ENCODE results near the gene WIPF1. TPM values are rescaled to one million over a fixed set of nuclear protein-coding genes. Genes with fewer than 3 reads are reported as not detected.
"Not testable (repeated sequence)": the region's sequence is repeated elsewhere in the genome, so short reads cannot be mapped to it uniquely, and the experiment has no call there.

The WIPF1 gene
- total RNA-seq, 1 donor from 2014 or later = 7.6 TPM

DNA sequence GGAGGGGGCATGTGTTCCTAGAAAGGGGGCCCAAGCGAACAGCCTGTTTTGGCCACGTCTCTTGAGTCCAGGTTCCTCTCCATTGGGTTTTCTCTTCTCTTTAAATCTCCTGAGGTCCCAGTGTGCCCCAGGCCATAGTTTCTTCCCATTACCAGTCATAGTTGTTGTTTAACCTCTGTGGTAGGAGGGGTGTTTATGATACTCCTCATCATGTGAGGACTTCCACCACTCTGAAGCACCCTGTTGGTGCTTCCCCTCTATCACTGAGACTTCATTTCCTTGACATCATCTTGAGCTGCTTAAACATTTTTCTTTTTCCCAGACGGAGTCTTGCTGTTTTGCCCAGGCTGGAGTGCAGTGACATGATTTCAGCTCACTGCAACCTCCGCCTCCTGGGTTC lies 45.9 kb downstream of the WIPF1 start:
- no peak overlapping the region for H3K4me3 ChIP-seq (ENCODE audit: low read depth, low read length)
- no peak for DNase-seq (ENCODE audit: low read depth)

DNA sequence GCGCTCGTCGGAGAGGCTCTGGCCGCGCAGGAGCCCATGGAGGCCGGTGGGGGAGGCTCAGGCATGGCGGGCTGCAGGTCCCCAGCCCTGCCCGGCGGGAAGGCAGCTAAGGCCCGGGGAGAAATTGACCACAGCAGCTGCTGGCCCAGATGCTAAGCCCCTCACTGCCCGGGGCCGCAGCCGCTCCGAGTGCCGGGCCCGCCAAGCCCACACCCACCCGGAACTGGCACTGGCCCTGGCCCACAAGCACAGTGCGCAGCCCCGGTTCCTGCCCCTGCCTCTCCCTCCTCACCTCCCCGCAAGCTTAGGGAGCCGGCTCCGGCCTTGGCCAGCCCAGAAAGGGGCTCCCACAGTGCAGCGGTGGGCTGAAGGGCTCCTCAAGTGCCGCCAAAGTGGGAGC lies 49.0 kb downstream of the WIPF1 start:
- DNase-seq (ENCODE audit: low read depth); H3K4me3 ChIP-seq (ENCODE audit: low read depth, low read length): not testable (repeated sequence)

More for the DNA sequence above, 45.9 kb downstream of the WIPF1 start:
- TF ChIP-seq, protein P1, sequence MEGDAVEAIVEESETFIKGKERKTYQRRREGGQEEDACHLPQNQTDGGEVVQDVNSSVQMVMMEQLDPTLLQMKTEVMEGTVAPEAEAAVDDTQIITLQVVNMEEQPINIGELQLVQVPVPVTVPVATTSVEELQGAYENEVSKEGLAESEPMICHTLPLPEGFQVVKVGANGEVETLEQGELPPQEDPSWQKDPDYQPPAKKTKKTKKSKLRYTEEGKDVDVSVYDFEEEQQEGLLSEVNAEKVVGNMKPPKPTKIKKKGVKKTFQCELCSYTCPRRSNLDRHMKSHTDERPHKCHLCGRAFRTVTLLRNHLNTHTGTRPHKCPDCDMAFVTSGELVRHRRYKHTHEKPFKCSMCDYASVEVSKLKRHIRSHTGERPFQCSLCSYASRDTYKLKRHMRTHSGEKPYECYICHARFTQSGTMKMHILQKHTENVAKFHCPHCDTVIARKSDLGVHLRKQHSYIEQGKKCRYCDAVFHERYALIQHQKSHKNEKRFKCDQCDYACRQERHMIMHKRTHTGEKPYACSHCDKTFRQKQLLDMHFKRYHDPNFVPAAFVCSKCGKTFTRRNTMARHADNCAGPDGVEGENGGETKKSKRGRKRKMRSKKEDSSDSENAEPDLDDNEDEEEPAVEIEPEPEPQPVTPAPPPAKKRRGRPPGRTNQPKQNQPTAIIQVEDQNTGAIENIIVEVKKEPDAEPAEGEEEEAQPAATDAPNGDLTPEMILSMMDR (conservative IDR thresholded peaks at IDR 0.05; ENCODE audit: low read depth, low read length) = no peak

DNA sequence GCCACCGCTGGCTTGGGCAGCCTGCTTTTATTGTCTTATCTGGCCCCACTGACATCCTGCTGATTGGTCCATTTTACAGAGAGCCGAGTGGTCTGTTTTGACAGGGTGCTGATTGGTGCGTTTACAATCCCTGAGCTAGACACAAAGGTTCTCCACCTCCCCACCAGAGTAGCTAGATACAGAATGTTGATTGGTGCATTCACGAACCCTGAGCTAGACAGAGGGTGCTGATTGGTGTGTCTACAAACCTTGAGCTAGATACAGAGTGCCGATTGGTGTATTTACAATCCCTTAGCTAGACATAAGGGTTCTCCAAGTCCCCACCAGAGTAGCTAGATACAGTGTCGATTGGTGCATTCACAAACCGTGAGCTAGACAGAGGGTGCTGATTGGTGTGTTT lies 49.6 kb downstream of the WIPF1 start:
- not testable (repeated sequence) for DNase-seq (ENCODE audit: low read depth); H3K4me3 ChIP-seq (ENCODE audit: low read depth, low read length)

DNA sequence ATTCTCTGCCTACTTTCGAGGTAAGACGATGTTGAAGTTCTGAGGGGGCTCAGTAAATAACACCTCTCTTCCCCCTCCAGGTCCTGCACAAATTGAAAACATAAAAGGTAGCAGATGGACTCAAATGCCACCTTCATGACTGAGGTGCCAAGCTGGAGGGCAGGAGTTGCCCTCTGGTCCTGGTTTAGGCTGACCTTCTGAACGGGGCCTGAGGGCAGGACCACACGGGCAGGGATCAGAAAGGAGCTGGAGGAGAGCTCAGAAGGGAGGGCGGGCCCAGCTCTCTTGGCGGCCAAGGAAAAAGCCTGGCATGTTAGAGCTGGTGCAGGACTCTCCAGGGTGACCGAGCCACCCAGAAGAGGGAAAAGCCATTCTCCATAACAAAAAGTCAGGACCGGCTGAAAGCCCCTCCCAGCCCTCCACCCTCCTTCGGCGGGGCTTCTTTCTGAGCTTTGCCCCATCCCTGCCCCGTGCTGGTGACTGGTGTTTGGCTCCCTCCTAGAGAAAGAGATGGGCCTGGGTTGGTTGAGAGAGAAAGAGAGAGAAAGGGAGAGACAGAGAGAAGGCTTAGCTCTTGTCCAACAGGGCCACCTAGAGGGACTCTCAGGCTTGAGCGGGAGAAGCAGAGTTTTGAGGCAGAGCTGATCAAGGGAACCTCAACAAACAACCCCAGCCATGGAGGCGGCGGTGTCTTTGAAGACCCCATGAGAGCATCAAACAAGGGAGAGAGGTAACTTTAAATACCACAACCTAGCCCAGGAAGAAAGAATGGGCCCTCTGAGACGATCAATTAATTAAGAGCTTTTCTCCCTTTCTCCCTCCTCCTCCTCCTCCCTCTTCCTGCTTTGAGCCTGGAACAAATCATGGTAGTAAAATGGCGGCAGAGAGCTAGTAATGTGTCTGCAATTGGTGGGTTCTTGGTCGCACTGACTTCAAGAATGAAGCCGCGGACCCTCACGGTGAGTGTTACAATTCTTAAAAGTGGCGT lies 50.8 kb downstream of the WIPF1 start:
- H3K4me3 ChIP-seq (ENCODE audit: low read depth, low read length) = no peak overlapping the region

DNA sequence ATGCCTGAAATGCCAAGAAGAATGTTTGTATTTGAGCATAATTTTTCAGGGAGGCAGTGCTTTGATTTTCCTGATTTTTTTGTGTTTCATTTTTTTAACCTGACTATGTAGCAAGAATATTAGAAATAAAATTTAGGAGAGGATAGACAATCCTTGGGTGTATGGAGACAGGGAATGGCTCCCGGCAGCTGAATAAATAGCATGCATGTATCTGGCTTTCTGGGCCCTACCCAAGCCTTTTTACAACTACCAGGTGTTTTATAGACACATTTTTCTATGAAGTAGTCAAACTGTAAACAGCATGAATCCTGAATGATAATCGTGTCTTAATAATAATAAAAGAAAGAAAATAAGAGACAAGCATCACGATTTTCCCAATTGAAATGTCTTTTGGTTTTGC lies 52.4 kb downstream of the WIPF1 start:
- TF ChIP-seq, protein P1 (conservative IDR thresholded peaks at IDR 0.05; ENCODE audit: low read depth, low read length) = no peak
- DNase-seq (ENCODE audit: low read depth) = no peak
- H3K4me3 ChIP-seq (ENCODE audit: low read depth, low read length) = no peak overlapping the region

More for the DNA sequence above, 50.8 kb downstream of the WIPF1 start:
- no peak for DNase-seq (ENCODE audit: low read depth)
- TF ChIP-seq, protein P1 (conservative IDR thresholded peaks at IDR 0.05; ENCODE audit: low read depth, low read length) = peak; percentile 73

DNA sequence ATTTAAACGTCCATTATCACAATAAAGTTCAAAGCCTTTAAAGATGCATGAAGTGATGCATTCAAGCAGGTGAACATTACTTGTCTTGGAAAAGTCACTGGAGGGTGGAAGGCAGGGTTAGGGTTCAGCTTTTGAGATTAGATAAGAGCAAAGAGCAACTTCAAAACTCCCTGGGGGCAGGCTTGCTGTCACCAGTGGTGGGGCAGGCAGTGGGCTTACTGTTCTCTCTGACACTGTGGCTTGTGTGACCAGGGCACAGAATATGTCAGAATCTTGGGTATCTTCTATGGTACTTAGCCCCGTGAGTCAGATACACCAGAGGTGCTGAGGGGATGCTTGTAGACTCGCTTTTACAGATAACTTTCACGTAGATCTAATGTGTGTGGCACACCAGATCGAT lies 52.8 kb downstream of the WIPF1 start:
- no peak for DNase-seq (ENCODE audit: low read depth)
- TF ChIP-seq, protein P1 (conservative IDR thresholded peaks at IDR 0.05; ENCODE audit: low read depth, low read length) = no peak
- H3K4me3 ChIP-seq (ENCODE audit: low read depth, low read length) = no peak overlapping the region

DNA sequence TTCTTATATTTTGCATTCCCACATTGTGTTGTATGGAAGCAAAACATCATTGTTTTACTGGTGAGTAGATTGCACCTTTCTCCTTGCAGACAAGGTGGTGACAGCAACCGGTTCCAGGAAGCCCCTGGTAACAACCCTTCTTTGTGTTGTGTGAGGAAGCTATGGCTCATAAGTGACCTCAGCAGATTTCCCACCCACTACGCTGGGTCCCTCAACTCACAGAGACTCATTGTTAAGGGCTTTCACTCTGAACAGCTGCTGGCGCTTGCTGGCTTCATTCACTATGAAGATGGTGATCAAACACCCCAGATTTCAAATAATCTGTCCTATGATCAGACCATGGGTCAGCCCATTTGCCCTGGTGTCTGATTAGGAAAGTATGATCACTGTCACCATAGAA lies 53.4 kb downstream of the WIPF1 start:
- H3K4me3 ChIP-seq (ENCODE audit: low read depth, low read length) = no peak overlapping the region
- no peak for DNase-seq (ENCODE audit: low read depth)
- TF ChIP-seq, protein P1 (conservative IDR thresholded peaks at IDR 0.05; ENCODE audit: low read depth, low read length) = no peak

DNA sequence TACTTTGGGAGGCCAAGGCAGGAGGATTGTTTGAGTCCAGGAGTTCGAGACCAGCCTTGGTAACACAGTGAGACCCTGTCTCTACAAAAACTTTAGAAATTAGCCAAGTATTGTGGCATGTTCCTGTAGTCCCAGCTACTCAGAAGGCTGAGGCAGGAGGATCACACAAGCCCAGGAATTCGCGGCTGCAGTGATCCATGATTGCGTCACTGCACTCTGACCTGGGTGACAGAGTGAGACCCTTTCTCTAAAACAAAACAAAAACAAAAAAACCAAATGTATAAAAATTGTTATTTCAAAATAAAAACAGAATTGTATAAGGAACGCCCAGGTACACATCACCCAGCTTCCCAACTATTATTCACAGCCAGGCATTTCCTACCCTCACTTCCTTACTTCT lies 56.7 kb downstream of the WIPF1 start:
- no peak overlapping the region for H3K4me3 ChIP-seq (ENCODE audit: low read depth, low read length)
- DNase-seq (ENCODE audit: low read depth) = no peak
- TF ChIP-seq, protein P1 (conservative IDR thresholded peaks at IDR 0.05; ENCODE audit: low read depth, low read length) = no peak
